Panc1 (cell line): Measurements from ENCODE around the gene SEC63. TPM values are rescaled to one million over a fixed set of nuclear protein-coding genes. Genes with fewer than 3 reads are reported as not detected.

ENCODE experiments used
- ATAC-seq: fragments of 200-7000 bp; cut with Tn5 transposase; 2 replicates; pipeline ENCODE4 v1.9.1; 2020; ENCODE audit warnings: mild to moderate bottlenecking, moderate library complexity
- BruUV-seq: library from RNA; stranded (reverse); fragments of 400-500 nt; replicated peaks from 2 replicates; lab custom pipeline; 2021; lab: Mats Ljungman, UMichigan
- CTCF ChIA-PET: fragments of 300-600 bp; sonication (Branson Sonifier 250); formaldehyde crosslinking; loops from one replicate; lab custom pipeline; 2022; ENCODE audit warnings: antibody characterized with exemption; lab: Charles Lee
- POLR2A ChIA-PET: fragments of 300-600 bp; sonication (Branson Sonifier 250); formaldehyde crosslinking; loops from one replicate; lab custom pipeline; 2022; ENCODE audit warnings: antibody characterized with exemption; lab: Charles Lee
- DNase-seq: peaks from one replicate; pipeline ENCODE4 v3.0.0-alpha.2; 2010; ENCODE audit warnings: low read depth, low spot score
- H3K27ac ChIP-seq: 2 replicates; pipeline ENCODE4 v1.5.1; 2011; ENCODE audit warnings: mild to moderate bottlenecking, low read length, inconsistent platforms
- H3K27me3 ChIP-seq: fragments of 200-500 bp; sonication (Bioruptor generic); 2 replicates; pipeline ENCODE4 v1.6.0; 2014; ENCODE audit warnings: low read length, inconsistent platforms; ENCODE audit not compliant: control insufficient read depth, insufficient read depth
- H3K36me3 ChIP-seq: fragments of 200-500 bp; sonication (Bioruptor generic); 2 replicates; pipeline ENCODE4 v1.5.1; 2014; ENCODE audit warnings: inconsistent platforms, mild to moderate bottlenecking, low read length, moderate library complexity; ENCODE audit not compliant: control insufficient read depth, insufficient read depth
- H3K4me1 ChIP-seq: 2 replicates; pipeline ENCODE4 v1.5.1; 2011; ENCODE audit warnings: inconsistent platforms, mild to moderate bottlenecking, low read length, moderate library complexity; ENCODE audit not compliant: control insufficient read depth, insufficient read depth
- H3K4me3 ChIP-seq, 2 experiments: 2 replicates each; pipeline ENCODE4 v1.5.1; 2011 to 2012; ENCODE audit warnings: low read depth in 2 of 2, low read length in 2 of 2, mild to moderate bottlenecking in 2 of 2, inconsistent platforms in 1 of 2, moderate library complexity in 1 of 2
- H3K9me3 ChIP-seq: fragments of 200-500 bp; sonication (Bioruptor generic); 2 replicates; pipeline ENCODE4 v1.5.1; 2014; ENCODE audit warnings: low read depth, mild to moderate bottlenecking, inconsistent platforms, low read length, moderate library complexity; ENCODE audit not compliant: control insufficient read depth, insufficient read depth
- POLR2AphosphoS5 ChIP-seq: IDR thresholded peaks from 2 replicates; pipeline ENCODE4 v1.6.1; 2012; ENCODE audit warnings: mild to moderate bottlenecking, low read depth, low read length, moderate library complexity
- SIN3A ChIP-seq: IDR thresholded peaks from 2 replicates; pipeline ENCODE4 v1.6.1; 2012; ENCODE audit warnings: low read depth, mild to moderate bottlenecking, low read length, moderate library complexity, borderline replicate concordance; ENCODE audit not compliant: insufficient read depth
- TCF7L2 ChIP-seq: IDR thresholded peaks from 2 replicates; pipeline ENCODE4 v1.6.1; 2011; ENCODE audit warnings: mild to moderate bottlenecking, low read depth, low read length, inconsistent platforms
- in situ Hi-C: cut with HindIII; loops from 2 replicates; pipeline ENCODE4 v1.10.0; 2016; ENCODE audit warnings: low sequenced_read_pairs, low pct_unique_long_range_greater_than_20kb
- intact Hi-C: fragments of 100-400 bp; cut with micrococcal nuclease; formaldehyde crosslinking; loops from one replicate; pipeline ENCODE4 v1.10.0; 2022; ENCODE audit not compliant: unreplicated experiment
- total RNA-seq: library from RNA; stranded (reverse); gene quantifications from one replicate; pipeline ENCODE4 v1.2.1, GENCODE V29; 2021; ENCODE audit not compliant: unreplicated experiment
- TF ChIP-seq, protein P1 (sequence below): fragments of 450-650 bp; IDR thresholded peaks from 2 replicates; pipeline ENCODE4 v1.5.1; 2017; ENCODE audit warnings: mild to moderate bottlenecking
- TF ChIP-seq, protein P2 (sequence below), 2 experiments: IDR thresholded peaks; 2 replicates each; pipeline ENCODE4 v1.6.1; 2011 to 2012; ENCODE audit warnings: low read depth in 2 of 2, control low read depth in 1 of 2, low read length in 1 of 2, mild to moderate bottlenecking in 1 of 2, moderate library complexity in 1 of 2; ENCODE audit not compliant: insufficient read depth in 1 of 2

The SEC63 gene
- total RNA-seq, 1 experiment from 2014 or later: 172 TPM

DNA sequence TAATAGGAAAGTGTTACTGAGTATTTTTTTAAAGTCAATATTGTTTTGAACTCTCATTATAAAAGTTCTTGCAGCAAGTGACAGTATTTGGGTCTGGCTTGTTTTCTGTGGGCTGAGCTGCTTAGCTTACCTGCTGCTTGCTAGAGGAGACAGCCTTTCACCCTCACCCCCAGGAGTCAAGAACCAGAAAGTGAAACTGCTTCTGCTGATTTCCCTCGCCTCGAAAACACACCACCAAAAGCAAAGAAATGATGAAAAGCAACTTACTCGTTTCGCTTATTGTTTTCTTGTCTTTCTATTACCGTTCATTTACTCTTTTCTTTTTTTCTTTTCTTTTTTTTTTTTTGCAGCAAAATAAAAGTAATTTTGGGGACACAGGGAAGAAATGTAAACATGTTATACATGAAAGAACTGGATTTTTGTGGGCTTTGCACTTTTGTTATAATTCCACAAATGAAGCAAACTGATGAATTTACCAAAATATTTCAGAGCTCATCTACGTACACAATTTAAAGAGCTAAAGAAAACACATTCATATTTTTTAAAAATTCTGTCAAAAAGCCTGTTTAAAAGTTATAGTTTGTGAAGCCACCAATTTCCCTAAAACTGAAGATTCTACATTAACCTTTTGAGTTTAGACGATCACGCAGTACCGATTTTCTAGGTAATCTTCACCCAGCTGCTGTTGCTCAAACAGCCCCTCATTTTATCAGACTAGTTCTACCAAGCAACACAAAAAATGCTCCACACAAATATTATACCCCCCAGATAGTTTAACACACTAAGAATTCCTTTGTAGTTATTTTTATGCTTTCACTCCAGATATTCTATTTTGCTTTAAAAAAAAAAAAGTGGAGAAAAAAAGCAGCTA lies 135.6 kb downstream of the SEC63 start:
- ATAC-seq (no peak), DNase-seq (no peak)
- TF ChIP-seq, protein P1, sequence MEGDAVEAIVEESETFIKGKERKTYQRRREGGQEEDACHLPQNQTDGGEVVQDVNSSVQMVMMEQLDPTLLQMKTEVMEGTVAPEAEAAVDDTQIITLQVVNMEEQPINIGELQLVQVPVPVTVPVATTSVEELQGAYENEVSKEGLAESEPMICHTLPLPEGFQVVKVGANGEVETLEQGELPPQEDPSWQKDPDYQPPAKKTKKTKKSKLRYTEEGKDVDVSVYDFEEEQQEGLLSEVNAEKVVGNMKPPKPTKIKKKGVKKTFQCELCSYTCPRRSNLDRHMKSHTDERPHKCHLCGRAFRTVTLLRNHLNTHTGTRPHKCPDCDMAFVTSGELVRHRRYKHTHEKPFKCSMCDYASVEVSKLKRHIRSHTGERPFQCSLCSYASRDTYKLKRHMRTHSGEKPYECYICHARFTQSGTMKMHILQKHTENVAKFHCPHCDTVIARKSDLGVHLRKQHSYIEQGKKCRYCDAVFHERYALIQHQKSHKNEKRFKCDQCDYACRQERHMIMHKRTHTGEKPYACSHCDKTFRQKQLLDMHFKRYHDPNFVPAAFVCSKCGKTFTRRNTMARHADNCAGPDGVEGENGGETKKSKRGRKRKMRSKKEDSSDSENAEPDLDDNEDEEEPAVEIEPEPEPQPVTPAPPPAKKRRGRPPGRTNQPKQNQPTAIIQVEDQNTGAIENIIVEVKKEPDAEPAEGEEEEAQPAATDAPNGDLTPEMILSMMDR: no peak
- TF ChIP-seq TCF7L2 (no peak), POLR2AphosphoS5 (no peak), SIN3A (no peak)
- TF ChIP-seq, protein P2, sequence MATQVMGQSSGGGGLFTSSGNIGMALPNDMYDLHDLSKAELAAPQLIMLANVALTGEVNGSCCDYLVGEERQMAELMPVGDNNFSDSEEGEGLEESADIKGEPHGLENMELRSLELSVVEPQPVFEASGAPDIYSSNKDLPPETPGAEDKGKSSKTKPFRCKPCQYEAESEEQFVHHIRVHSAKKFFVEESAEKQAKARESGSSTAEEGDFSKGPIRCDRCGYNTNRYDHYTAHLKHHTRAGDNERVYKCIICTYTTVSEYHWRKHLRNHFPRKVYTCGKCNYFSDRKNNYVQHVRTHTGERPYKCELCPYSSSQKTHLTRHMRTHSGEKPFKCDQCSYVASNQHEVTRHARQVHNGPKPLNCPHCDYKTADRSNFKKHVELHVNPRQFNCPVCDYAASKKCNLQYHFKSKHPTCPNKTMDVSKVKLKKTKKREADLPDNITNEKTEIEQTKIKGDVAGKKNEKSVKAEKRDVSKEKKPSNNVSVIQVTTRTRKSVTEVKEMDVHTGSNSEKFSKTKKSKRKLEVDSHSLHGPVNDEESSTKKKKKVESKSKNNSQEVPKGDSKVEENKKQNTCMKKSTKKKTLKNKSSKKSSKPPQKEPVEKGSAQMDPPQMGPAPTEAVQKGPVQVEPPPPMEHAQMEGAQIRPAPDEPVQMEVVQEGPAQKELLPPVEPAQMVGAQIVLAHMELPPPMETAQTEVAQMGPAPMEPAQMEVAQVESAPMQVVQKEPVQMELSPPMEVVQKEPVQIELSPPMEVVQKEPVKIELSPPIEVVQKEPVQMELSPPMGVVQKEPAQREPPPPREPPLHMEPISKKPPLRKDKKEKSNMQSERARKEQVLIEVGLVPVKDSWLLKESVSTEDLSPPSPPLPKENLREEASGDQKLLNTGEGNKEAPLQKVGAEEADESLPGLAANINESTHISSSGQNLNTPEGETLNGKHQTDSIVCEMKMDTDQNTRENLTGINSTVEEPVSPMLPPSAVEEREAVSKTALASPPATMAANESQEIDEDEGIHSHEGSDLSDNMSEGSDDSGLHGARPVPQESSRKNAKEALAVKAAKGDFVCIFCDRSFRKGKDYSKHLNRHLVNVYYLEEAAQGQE (IDR thresholded peaks at IDR 0.05; ENCODE audit: insufficient read depth in 1 of 2, low read depth in 2 of 2, low read length in 1 of 2): no peak
- POLR2A ChIA-PET: interaction anchor here (0.7 kb wide), 1 partner anchor 1471 kb away, joined by 5 read pairs; no protein-coding TSS in a partner anchor
- Histone ChIP-seq H3K27me3 (peaks cover 28% of the 10 kb centered on the region), H3K9me3 (no peaks in the 10 kb centered on the region), H3K4me1 (no peaks in the 10 kb centered on the region), H3K4me3 (no peak overlapping the region), H3K27ac (no peak overlapping the region), H3K36me3 (no peaks in the 10 kb centered on the region)
- in situ Hi-C loops: no loop called here
- no TSS peak for BruUV-seq
- intact Hi-C loops: no loop called here
- CTCF ChIA-PET: no interaction called here

DNA sequence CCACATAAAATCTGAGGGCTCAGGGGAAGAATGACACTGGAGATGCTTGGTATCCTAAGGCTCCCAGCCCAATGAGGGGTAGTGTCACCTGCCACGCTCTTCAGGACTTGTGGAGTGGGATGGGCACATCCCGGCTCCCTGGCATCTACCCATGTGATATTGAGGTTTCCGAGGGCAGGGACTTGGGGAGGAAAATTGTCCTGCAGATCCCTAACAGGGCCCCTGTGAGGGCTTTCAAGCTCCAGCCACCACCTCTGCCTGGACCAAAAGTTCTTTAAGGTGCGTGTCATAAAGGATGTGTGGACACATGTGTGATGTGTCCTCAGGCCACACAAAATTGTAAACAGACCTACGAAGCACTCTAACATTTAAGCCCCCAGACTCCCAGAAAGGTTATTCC lies 136.4 kb downstream of the SEC63 start:
- Histone ChIP-seq H3K27ac (no peak overlapping the region), H3K9me3 (no peaks in the 10 kb centered on the region), H3K4me1 (no peaks in the 10 kb centered on the region), H3K4me3 (no peak overlapping the region), H3K36me3 (no peaks in the 10 kb centered on the region), H3K27me3 (peaks cover 28% of the 10 kb centered on the region)
- no TSS peak for BruUV-seq
- ChIA-PET CTCF (no interaction called here), POLR2A (no interaction called here)
- intact Hi-C loops (no loop called here), in situ Hi-C loops (no loop called here)
- DNase-seq: no peak
- no peak for TF ChIP-seq TCF7L2
- TF ChIP-seq, protein P1: no peak
- TF ChIP-seq, protein P2 (IDR thresholded peaks at IDR 0.05; ENCODE audit: insufficient read depth in 1 of 2, low read depth in 2 of 2, low read length in 1 of 2): no peak
- TF ChIP-seq SIN3A: no peak
- no peak for TF ChIP-seq POLR2AphosphoS5
- ATAC-seq: no peak
